ENCODE data around the gene IRX3.

DNA sequence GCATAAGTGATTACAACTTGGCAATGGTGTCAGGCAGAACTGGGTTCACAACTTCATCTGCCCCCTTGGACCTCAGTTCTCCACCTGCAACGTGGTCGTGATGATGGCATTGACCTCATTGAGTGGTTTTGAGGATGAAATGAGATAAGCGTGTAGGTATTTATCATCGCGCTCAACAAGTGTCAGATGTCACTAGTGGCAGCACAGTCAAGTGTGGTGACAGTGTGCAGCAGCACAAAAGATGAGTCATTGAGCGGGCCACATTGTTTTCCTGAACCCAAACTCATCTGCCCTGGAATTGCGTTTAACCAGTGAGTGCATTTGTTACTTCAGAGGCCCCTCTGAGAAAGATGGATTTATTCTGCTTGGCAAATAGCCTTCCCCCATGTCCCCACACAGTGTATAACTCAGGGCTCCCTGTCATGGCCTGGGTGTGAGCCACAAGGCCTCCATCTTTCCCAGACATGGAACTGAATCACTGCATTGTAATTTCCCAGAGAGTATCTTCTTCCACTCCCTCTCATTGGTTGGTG lies 20.9 kb downstream of the IRX3 start:
- TF ChIP-seq, protein P1, sequence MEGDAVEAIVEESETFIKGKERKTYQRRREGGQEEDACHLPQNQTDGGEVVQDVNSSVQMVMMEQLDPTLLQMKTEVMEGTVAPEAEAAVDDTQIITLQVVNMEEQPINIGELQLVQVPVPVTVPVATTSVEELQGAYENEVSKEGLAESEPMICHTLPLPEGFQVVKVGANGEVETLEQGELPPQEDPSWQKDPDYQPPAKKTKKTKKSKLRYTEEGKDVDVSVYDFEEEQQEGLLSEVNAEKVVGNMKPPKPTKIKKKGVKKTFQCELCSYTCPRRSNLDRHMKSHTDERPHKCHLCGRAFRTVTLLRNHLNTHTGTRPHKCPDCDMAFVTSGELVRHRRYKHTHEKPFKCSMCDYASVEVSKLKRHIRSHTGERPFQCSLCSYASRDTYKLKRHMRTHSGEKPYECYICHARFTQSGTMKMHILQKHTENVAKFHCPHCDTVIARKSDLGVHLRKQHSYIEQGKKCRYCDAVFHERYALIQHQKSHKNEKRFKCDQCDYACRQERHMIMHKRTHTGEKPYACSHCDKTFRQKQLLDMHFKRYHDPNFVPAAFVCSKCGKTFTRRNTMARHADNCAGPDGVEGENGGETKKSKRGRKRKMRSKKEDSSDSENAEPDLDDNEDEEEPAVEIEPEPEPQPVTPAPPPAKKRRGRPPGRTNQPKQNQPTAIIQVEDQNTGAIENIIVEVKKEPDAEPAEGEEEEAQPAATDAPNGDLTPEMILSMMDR (IDR thresholded peaks at IDR 0.05): no peak
- TF ChIP-seq POLR2A (IDR thresholded peaks at IDR 0.05): no peak

Data from stomach (tissue), 4 donors.